A549 treated with Mapracorat at 1 μM for 4 hours (cell line): ENCODE data around the gene VAMP4. TPM values are rescaled to one million over a fixed set of nuclear protein-coding genes. Genes with fewer than 3 reads are reported as not detected.

ENCODE experiments used
- total RNA-seq: library from RNA; stranded (reverse); fragments of 200-300 nt; extraction: Qiagen RNA extraction; gene quantifications from 5 replicates; pipeline ENCODE4 v1.2.3, GENCODE V29; 2022

Gene VAMP4, protein sequence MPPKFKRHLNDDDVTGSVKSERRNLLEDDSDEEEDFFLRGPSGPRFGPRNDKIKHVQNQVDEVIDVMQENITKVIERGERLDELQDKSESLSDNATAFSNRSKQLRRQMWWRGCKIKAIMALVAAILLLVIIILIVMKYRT
- 3.4 to 4.8 TPM (median 3.8 TPM) in 5 replicates for total RNA-seq

DNA sequence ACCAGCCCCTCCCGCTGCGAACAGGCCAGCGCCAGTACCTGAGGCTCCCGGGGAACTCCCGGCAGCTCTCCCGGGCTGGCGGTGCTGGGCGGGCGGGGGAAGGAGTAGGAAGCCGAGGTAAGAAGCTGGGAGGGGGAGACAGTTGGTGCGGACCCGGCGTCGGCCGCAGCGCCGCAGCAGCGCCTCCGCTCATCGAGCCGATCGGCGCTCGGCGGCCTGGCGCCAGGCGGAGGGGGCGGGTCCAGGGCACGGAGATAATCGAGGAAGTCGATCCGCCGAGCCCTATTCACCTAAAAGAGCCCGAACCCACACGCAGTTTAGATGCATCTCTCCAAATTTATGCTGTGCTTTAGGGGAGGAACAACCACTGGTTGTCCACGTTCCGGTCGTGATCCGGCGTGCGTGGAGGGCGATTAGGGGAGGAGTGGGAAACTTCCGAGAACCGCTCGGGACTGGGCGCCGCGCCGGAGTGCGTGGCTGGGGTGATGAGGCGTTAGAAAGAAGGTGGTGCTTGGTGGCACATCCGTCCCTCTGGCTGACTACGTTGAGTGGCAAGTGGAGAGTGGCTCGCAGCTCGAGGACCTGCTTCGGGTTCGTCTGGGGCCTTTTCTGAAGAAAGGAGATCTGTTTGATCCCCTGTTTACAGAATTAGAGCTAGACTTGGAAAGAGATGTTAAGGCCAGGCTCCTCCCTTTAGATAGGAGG, at the start of gene VAMP4:
Gene VAMP4, minus strand, starts transcription at position 194 of the 705 bp plus-strand sequence. CDS start 3,651 bp downstream, outside the sequence.

DNA sequence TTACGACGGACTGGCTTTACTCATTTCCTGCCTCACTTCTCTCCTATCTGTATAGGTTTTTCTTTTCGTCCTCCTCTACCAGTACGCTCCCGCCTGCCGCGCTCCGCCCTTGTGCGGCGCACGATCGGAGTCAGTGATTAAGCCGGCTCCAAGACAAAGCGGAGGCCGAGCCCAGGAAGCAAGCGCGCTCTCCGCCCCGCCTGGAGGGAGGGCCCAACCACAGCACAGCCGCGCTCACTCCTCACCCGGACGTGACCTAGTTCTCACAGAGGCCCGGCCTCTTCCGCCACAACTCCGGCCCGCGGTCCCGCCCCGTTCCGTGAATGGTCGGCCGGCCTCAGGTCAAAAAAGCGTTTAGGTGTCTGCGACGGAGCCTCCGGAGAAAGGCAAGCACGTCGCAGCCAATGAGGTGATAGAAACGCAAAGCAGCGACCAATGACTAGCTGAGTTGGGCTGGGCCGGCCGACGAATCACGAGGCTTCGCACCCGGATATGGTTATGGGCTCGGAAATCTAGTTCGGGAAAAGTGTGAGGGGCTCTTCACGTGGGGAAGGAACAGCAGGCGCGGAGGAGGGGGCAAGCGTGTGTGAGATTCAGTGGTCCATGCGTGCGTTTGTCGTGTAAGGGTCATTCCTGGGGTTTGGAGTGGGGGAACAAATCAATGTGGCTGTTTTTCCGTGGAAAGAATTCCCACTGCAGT, 39.5 kb upstream of the VAMP4 start, which contains the start of gene METTL13:
Gene METTL13, plus strand, starts transcription at position 485 of the 700 bp plus-strand sequence. CDS start 308 bp downstream, outside the sequence.

DNA sequence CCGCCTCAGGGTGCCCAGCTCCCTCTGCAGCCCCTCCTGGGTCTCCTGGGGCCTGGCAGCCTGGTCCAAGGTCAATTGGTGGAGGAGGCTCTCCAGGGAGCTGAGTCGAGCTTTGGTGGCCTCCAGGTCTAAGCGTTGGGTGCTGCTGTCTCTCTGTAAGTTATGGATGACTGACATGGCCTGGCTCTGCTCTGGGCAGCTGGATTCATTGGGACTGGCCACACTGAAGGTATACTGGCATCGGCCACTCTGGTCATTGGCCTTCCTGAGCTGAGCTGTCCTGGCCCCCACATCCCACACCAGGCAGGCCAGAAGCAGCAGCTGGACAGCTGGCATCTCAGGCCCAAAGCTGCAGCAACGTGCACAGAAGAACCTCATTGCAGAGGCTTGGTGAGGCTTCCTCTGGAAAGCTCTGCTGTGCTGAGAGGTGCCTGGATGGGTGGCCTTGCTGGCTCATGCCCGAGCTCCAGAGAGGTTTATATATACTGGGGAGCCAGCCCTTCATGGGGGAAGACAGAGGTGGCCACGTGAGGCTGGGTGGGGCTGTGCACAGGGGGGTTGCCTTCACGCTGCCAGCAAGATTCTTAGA, 89.5 kb downstream of the VAMP4 start, which contains the start of gene MYOC:
Gene MYOC, minus strand, starts transcription at position 455 of the 589 bp plus-strand sequence. Its CDS starts 77 bp downstream, at position 378.

Other genes starting within 250 kb of the VAMP4 start
- not detected in 5 replicates for gene MYOCOS, start 119.8 kb downstream of the VAMP4 start, total RNA-seq
- gene MYOC, start 89.4 kb downstream of the VAMP4 start, total RNA-seq: not detected in 5 replicates
- 34.8 to 44.0 TPM (median 42.7 TPM) in 5 replicates for gene METTL13, start 39.6 kb upstream of the VAMP4 start, total RNA-seq
- 0.48 to 0.97 TPM (median 0.60 TPM) in 5 replicates for gene DNM3, start 99.4 kb upstream of the VAMP4 start, total RNA-seq